GM13977 (cell line): Measurements from ENCODE around the gene LIN37.

Experiments used
- DNase-seq: peaks from one replicate; pipeline ENCODE4 v3.0.0; 2012; ENCODE audit warnings: low spot score
- in situ Hi-C: fragments of 300-500 bp; cut with MboI; formaldehyde crosslinking; loops from one replicate; pipeline ENCODE4 v1.12.0; 2022; ENCODE audit warnings: low sequenced_read_pairs, low pct_unique_long_range_greater_than_20kb, mixed read lengths, inconsistent platforms; ENCODE audit not compliant: unreplicated experiment
- TF ChIP-seq, protein P1 (sequence below): IDR thresholded peaks from 2 replicates; pipeline ENCODE4 v1.5.1; 2012; ENCODE audit warnings: mild to moderate bottlenecking, control low read depth; ENCODE audit not compliant: insufficient read depth; ENCODE audit errors: extremely low read depth, missing control alignments

LIN37 gene

DNA sequence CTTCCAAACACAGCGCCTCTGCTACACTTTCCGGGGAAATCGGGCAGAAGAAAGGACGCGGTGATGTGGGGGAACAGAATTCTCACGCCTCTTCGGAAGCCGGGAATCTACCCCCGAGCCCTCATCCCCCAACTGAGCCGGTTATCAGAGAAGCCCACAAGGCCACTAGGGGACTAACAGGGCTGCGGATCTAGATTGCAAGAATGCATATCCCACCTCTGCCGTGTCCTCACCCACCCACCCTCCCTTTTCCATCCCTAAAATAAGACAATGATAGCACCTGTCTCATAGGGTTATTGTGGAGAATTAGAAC lies 7.2 kb upstream of the LIN37 start:
- TF ChIP-seq, protein P1, sequence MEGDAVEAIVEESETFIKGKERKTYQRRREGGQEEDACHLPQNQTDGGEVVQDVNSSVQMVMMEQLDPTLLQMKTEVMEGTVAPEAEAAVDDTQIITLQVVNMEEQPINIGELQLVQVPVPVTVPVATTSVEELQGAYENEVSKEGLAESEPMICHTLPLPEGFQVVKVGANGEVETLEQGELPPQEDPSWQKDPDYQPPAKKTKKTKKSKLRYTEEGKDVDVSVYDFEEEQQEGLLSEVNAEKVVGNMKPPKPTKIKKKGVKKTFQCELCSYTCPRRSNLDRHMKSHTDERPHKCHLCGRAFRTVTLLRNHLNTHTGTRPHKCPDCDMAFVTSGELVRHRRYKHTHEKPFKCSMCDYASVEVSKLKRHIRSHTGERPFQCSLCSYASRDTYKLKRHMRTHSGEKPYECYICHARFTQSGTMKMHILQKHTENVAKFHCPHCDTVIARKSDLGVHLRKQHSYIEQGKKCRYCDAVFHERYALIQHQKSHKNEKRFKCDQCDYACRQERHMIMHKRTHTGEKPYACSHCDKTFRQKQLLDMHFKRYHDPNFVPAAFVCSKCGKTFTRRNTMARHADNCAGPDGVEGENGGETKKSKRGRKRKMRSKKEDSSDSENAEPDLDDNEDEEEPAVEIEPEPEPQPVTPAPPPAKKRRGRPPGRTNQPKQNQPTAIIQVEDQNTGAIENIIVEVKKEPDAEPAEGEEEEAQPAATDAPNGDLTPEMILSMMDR = no peak
- no peak for DNase-seq
- in situ Hi-C loops = no loop called here

DNA sequence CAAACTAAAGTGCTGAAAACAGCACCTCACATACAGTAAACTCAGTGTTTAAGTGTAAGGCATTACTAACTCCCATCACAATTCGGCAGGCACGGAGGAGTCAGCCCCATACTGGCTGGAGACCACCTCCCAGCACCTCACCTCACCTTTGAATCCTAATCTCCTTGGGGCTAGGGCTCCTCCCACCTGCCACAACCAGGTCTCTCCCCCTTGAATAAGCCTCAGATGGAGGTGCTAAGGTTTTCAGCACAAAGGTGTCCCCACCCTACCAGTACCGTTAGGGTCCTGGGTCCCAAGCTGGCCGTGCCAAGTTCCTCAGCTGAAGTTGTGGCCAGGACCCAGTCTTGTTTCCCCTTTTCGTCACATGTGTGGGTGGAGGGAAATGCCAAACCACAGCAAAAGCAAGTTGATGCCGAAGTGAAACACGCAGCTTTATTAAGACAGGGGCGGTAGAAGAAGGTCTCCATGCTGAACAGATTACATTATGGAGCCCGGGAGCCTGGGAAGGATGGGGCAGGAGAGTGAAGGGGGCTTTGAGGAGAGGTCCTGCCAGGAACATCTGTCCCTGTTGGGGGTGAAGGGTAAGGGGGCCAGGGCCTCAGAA lies 6.2 kb upstream of the LIN37 start, which contains the start of gene IGFLR1:
Gene IGFLR1 (minus strand): TSS at position 332 of the 604 bp plus-strand sequence. CDS start 1,272 bp downstream, outside the sequence.
- in situ Hi-C loops = no loop called here
- DNase-seq = peak; percentile 70
- TF ChIP-seq, protein P1 = no peak

DNA sequence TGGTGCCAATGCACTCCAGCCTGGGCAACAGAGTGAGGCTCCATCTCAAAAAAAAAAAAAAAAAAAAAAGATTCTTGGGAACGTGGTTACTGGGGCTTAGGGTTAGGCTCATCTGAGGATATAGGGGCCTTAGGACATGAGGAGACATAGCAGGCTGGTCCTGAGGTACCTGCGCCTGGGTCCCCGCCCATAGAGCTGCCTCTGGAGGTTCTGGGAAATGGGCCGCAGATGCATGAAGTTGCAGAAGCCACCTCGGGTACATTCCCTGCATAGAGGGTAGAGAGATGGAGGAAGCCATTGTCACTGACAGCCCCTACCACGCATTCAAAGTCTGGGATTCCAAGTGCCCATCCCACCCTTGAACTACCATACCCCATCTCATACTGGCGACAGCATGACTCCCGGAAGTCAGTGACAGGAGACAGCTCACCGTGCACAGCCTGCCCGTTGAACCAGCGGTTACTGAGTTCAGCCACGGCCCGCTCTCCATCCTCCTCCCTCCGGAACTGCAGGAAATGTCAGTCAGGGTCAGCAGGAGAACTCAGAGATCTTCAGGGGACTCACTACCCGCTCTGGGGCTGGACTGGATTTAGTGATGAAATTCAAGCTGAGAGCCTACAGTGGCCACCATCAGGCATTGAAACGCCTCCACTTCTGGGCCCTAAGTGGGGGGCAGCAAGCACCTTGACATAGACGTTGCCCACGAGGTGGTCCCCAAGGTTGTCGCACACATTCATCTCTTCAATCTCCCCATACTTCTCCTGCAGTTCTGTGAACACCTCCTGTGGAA lies 4.5 kb upstream of the LIN37 start:
- in situ Hi-C loops = no loop called here
- TF ChIP-seq, protein P1 = no peak
- DNase-seq = no peak

DNA sequence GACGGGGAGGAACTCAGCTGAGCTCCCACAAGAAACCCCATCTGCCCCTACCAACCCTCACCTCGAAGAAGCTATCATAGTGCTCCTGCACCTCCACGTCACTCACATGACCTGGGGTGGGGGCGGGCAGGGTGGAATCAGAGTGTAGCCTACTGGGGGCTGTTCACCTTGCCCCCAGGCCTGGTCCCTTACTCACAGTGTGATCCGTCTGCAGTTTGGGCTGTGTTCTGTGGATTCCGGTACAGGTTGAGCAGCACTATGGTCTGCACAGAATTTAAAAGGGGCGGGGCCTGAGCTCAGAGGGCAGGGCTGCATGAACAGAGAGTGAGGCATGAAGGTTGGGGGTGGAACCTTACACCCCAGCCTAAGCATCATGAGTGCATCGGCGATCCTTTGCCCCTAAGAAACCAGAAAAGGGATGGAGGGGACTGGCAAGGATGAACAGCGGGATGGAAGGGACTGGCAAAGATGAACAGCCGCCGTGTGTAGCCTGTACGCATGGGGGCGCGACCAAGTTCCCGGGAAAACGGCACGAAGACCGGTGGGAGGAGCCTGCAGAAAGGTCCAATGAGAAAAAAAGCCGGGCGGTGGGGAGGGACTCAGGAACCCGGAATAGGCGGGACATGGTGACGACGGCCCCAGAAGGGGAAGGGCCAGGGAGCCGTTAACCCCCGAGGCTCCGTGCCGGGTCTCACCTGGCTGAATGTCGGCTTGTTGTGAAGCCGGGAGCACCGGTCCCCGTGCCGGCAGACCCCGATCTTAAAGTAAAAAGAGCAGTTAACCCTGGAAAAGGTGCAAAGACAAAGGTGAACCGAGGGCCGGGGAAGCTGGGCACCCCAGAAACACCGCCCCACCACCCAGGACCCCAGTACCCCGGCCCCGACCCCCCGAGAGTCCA lies 3.7 kb upstream of the LIN37 start:
- TF ChIP-seq, protein P1 = no peak
- peak; percentile 82 for DNase-seq
- in situ Hi-C loops = no loop called here

DNA sequence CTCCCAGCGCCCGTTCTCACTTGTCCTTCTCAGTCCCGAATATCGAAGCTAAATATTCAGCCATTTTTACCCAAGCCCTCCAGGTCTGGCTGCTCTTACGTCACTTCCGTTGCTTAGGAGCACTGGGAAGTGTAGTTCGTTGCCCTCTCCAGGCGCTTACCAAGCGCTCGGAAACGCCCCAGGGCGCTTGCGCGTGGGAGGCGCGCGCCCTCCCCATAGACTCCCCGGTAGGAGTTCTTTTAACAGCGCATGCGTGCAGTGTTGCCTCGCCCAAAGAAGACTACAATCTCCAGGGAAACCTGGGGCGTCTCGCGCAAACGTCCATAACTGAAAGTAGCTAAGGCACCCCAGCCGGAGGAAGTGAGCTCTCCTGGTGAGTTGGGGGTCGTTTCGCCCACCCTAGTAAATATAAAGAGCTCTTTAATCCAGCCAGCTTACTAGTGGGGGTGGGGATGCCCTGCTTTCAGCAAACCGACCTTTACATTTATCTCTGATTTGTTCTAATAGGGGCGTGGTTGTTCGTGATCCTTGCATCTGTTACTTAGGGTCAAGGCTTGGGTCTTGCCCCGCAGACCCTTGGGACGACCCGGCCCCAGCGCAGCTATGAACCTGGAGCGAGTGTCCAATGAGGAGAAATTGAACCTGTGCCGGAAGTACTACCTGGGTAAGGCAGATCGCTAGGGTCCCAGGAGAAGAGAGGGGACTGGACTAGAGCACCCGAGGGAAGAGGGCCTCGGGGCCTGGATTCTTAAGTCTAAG lies 2.9 kb upstream of the LIN37 start, which contains the start of the genes PSENEN and U2AF1L4:
Gene PSENEN (plus strand): TSS at position 324 of the 759 bp plus-strand sequence. CDS start 280 bp downstream, at position 604.
Gene U2AF1L4 (minus strand): TSS at position 91 of the 759 bp plus-strand sequence. CDS start 27 bp downstream, at position 64.
- TF ChIP-seq, protein P1 = no peak
- in situ Hi-C loops = no loop called here

DNA sequence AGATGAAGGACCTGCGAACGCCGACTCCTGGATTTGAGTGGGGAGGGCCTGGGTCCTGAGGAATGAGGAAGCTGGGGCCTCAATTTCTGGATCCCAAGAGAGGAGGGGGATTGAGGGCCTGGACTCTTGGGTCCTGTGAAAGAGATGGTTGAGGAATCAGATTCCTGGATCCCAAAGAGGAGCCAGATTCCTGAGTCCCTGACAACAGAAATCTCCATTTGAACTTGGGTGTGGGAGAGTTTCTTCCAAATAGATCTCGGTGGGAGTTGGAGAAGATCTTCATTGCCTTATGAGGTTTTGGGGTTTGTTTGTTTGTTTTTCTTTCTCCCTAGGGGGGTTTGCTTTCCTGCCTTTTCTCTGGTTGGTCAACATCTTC lies 2.3 kb upstream of the LIN37 start:
- TF ChIP-seq, protein P1 = no peak
- DNase-seq = no peak
- in situ Hi-C loops = no loop called here

More for the DNA sequence above, 2.9 kb upstream of the LIN37 start, which contains the start of the genes PSENEN and U2AF1L4:
- DNase-seq = peak; percentile 93
